Ishikawa (cell line): ENCODE results near the gene NINJ1.

ENCODE experiments used
- CEBPB ChIP-seq: IDR thresholded peaks from 2 replicates; pipeline ENCODE4 v1.6.1; 2012
- CREB1 ChIP-seq: IDR thresholded peaks from 2 replicates; pipeline ENCODE4 v1.6.1; 2012; ENCODE audit warnings: low read depth
- EGR1 ChIP-seq: IDR thresholded peaks from 2 replicates; pipeline ENCODE4 v1.6.1; 2012
- EP300 ChIP-seq: IDR thresholded peaks from 2 replicates; pipeline ENCODE4 v1.6.1; 2012; ENCODE audit warnings: borderline replicate concordance
- FOXM1 ChIP-seq: IDR thresholded peaks from 2 replicates; pipeline ENCODE4 v1.6.1; 2012; ENCODE audit warnings: low read depth, borderline replicate concordance
- MAX ChIP-seq: IDR thresholded peaks from 2 replicates; pipeline ENCODE4 v1.6.1; 2012
- NFIC ChIP-seq: IDR thresholded peaks from 2 replicates; pipeline ENCODE4 v1.6.1; 2012
- RAD21 ChIP-seq: IDR thresholded peaks from 2 replicates; pipeline ENCODE4 v1.6.1; 2012; ENCODE audit warnings: low read depth
- REST ChIP-seq: IDR thresholded peaks from 2 replicates; pipeline ENCODE4 v1.6.1; 2012; ENCODE audit warnings: low read depth, mild to moderate bottlenecking
- TAF1 ChIP-seq: IDR thresholded peaks from 2 replicates; pipeline ENCODE4 v1.6.1; 2012; ENCODE audit warnings: low read depth, mild to moderate bottlenecking
- TCF12 ChIP-seq: IDR thresholded peaks from 2 replicates; pipeline ENCODE4 v1.6.1; 2012; ENCODE audit warnings: low read depth
- TEAD4 ChIP-seq: IDR thresholded peaks from 2 replicates; pipeline ENCODE4 v1.6.1; 2012
- USF1 ChIP-seq: IDR thresholded peaks from 2 replicates; pipeline ENCODE4 v1.6.1; 2012
- YY1 ChIP-seq: IDR thresholded peaks from 2 replicates; pipeline ENCODE4 v1.6.1; 2012; ENCODE audit warnings: low read depth
- ZBTB7A ChIP-seq: IDR thresholded peaks from 2 replicates; pipeline ENCODE4 v1.6.1; 2012; ENCODE audit warnings: low read depth

Gene NINJ1

DNA sequence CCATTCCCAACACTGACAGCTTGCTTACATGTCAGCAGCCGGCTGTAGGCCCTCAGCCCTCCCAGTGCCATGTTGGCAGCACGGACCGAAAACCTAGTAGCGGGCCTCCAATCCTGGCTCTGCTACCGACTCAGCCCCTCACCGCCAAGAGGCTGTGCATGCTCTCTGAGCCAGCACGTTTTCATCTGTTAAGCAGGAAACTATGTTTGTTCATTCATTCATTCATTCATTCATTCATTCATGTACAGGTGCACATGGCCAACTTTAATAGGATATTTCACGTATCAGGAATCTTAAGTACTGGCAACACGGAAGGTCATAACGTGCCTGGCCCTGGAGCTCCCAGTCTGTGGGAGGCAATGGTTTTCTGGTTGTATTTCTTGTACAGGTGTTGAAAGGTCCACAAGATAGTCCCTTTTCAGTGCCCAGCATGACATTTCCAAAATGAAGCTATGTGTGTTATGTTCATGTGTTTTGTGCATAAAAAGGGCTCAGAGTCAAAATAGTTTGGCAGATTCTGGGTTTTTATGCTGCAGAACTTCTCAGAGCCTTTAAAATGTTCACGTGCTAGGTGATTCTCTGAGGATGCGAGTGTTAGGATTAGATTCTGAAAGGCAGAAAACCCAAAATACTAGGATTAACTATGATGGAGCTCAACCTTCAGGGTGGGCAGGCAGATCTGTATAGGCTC, 57.8 kb downstream of the NINJ1 start:
- TF ChIP-seq EGR1 (no peak), REST (no peak), TEAD4 (no peak), CREB1 (no peak), EP300 (no peak), YY1 (no peak), TAF1 (no peak), FOXM1 (no peak), ZBTB7A (no peak), USF1 (no peak), MAX (no peak), NFIC (no peak), CEBPB (no peak), TCF12 (no peak), RAD21 (no peak)

DNA sequence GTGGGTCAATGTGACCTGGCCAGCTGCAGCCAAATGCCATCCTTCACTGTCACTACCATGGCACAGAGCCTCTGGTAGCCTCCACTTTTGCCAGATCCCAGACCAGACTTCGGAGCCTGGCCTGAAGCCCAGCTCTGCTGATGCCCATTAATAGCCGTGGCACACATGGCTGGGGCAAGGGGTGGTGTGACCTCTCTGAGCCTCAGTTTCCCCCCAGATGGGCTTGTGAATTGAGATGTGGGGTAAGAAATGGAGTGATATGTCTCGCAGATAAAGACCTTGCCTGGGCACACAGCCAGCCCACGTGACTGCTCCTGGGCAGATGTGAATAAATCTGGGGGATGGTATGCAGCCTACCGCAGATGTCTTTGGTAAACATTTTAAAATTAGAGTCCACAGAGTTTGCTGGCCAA, 61.7 kb downstream of the NINJ1 start:
- TF ChIP-seq USF1 (peak; percentile 64), TAF1 (no peak), NFIC (0 out of 2 replicates have a peak, but pooled peaks have one; percentile 20), TCF12 (no peak)
